Measurements from ENCODE around the gene SKAP1. TPM values are rescaled to one million over a fixed set of nuclear protein-coding genes. Genes with fewer than 3 reads are reported as not detected.

SKAP1 gene
- total RNA-seq, 1 donor from 2014 or later, result 0.49 TPM

DNA sequence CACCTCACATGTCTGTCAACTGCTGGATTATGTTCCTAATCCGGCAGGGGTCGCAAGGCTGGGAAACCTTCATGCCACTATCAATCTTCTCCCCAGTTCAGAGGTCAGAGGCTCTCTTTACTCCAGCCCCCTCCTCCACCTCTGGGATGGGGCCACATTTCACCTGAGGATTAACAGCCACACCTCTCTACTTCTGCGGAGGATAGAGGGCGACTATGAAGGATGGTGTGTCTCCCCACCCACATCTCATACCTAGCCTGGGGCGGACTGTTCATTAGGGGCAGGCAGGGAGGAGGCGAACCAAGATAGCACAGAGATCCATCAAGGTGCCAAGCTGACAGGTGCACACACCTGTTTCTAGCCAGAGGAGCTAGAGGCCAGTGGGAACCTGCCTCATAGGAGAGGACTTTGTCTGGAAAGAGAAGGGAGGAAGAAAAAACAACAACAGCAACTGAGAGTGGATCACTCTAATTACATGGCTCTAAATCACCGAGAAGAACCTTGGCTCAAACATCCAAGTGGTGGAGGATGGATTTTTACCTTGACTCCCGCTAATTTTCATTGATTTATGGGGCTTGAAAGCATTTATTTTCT lies 41.9 kb upstream of the SKAP1 start:
- H3K36me3 Mint-ChIP-seq (ENCODE audit: low read depth), result no peaks in the 10 kb centered on the region
- H3K4me3 Mint-ChIP-seq, result no peak overlapping the region
- no peaks in the 10 kb centered on the region for H3K9me3 Mint-ChIP-seq
- no peaks in the 10 kb centered on the region for H3K4me1 Mint-ChIP-seq
- no peak for DNase-seq (ENCODE audit: low read depth, low spot score)
- no peak overlapping the region for H3K27ac Mint-ChIP-seq (ENCODE audit: unreplicated experiment)
- H3K27me3 Mint-ChIP-seq (ENCODE audit: low read depth), result peaks cover 82% of the 10 kb centered on the region
- TF ChIP-seq, protein P1, sequence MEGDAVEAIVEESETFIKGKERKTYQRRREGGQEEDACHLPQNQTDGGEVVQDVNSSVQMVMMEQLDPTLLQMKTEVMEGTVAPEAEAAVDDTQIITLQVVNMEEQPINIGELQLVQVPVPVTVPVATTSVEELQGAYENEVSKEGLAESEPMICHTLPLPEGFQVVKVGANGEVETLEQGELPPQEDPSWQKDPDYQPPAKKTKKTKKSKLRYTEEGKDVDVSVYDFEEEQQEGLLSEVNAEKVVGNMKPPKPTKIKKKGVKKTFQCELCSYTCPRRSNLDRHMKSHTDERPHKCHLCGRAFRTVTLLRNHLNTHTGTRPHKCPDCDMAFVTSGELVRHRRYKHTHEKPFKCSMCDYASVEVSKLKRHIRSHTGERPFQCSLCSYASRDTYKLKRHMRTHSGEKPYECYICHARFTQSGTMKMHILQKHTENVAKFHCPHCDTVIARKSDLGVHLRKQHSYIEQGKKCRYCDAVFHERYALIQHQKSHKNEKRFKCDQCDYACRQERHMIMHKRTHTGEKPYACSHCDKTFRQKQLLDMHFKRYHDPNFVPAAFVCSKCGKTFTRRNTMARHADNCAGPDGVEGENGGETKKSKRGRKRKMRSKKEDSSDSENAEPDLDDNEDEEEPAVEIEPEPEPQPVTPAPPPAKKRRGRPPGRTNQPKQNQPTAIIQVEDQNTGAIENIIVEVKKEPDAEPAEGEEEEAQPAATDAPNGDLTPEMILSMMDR (conservative IDR thresholded peaks at IDR 0.05), result no peak

DNA sequence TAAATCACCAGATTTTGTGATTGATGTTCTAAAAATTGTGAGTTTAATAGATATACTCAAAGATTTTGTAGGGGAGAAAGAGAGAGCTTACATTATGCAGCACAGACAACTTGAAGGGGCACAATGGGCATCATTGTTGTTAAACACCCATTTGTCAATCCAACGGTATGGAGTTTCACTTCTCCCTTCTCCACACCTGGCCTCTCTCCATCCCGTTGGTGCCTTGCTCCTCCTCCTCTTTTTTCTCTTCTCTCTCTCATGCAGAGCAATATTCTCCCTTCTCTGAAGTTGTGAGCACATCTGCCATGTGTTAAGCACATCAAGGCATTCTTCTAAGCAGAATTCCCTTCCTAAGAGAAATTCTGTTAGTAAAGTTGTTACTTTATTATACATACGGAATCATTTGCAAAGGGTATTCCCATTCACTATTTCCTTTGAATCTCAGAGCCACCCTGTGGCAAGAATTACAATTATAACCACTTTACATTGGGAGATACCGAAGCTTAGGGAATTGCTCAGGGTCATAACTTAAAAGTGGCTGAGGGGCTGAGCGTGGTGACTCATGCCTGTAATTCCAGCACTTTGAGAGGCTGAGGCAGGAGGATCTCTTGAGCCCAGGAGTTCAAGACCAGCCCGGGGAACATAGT lies 40.5 kb upstream of the SKAP1 start:
- Mint-ChIP-seq H3K36me3 (ENCODE audit: low read depth) (no peaks in the 10 kb centered on the region), H3K9me3 (no peaks in the 10 kb centered on the region), H3K4me3 (no peak overlapping the region), H3K27me3 (ENCODE audit: low read depth) (peaks cover 82% of the 10 kb centered on the region), H3K27ac (ENCODE audit: unreplicated experiment) (no peak overlapping the region), H3K4me1 (no peaks in the 10 kb centered on the region)
- DNase-seq (ENCODE audit: low read depth, low spot score), result no peak
- TF ChIP-seq, protein P1 (conservative IDR thresholded peaks at IDR 0.05), result no peak

DNA sequence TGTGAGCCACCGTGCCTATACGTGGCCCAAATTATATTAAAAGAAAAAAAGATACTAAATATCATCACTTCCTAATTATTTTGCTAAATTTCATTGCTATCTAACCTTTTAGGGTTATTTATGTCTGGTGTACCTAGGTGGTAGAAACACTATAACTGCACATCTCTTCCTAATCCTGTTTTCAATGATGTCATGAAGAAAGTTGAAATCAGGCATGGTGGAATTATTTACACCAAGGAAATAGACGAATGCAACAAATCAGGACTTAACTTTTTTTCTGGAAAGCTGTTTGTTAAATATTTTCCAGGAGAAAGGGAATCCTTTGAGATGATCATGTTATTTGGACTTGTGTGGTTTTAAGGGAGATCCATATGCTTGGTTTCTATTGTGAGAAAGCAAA lies 39.2 kb upstream of the SKAP1 start:
- TF ChIP-seq, protein P1 (conservative IDR thresholded peaks at IDR 0.05), result no peak
- H3K4me1 Mint-ChIP-seq, result no peaks in the 10 kb centered on the region
- peaks cover 83% of the 10 kb centered on the region for H3K27me3 Mint-ChIP-seq (ENCODE audit: low read depth)
- no peak for DNase-seq (ENCODE audit: low read depth, low spot score)
- H3K4me3 Mint-ChIP-seq, result no peak overlapping the region
- no peaks in the 10 kb centered on the region for H3K9me3 Mint-ChIP-seq
- H3K27ac Mint-ChIP-seq (ENCODE audit: unreplicated experiment), result no peak overlapping the region
- no peaks in the 10 kb centered on the region for H3K36me3 Mint-ChIP-seq (ENCODE audit: low read depth)

DNA sequence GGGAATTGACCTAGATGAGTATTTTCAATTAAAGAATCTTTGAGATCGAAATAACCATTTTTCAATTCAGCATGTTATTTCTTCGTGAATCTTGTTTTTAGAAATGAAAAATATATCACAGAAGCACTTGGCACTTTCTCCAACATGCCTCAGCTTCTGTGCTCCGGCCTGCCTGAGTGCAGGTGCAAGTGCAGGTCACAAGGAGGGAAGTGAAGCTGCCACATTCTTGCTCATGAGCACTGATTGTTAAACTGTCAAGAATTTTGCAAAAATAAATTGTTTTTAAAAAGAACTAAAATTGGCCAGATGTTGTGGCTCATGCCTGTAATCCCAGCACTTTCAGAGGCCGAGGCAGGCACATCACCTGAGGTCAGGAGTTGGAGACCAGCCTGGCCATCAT lies 38.3 kb upstream of the SKAP1 start:
- no peak for DNase-seq (ENCODE audit: low read depth, low spot score)
- Mint-ChIP-seq H3K36me3 (ENCODE audit: low read depth) (no peaks in the 10 kb centered on the region), H3K27ac (ENCODE audit: unreplicated experiment) (no peak overlapping the region), H3K9me3 (no peaks in the 10 kb centered on the region), H3K27me3 (ENCODE audit: low read depth) (peaks cover 85% of the 10 kb centered on the region), H3K4me3 (no peak overlapping the region), H3K4me1 (no peaks in the 10 kb centered on the region)
- TF ChIP-seq, protein P1 (conservative IDR thresholded peaks at IDR 0.05), result no peak

DNA sequence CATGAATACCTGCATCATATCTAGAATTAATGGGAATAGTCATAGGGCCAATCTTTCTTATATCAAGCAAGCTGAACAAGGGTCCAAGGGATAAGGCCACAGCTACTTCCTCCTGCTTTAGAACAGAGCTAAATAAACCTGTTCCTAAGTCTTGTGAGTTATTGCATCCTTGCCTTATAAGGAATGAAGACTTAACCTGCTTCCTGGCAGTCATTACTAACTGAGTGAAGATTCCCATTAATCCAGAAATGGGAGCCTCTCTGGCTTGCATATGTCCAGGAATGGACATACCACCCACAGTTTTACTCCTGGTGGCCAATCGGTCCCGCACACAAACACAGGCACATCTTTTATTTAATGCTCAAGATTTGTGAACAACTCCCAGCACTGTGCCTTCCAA lies 35.9 kb upstream of the SKAP1 start:
- TF ChIP-seq, protein P1 (conservative IDR thresholded peaks at IDR 0.05), result no peak
- DNase-seq (ENCODE audit: low read depth, low spot score), result no peak
- Mint-ChIP-seq H3K36me3 (ENCODE audit: low read depth) (no peaks in the 10 kb centered on the region), H3K27me3 (ENCODE audit: low read depth) (peaks cover 88% of the 10 kb centered on the region), H3K4me3 (no peak overlapping the region), H3K4me1 (no peaks in the 10 kb centered on the region), H3K9me3 (no peaks in the 10 kb centered on the region), H3K27ac (ENCODE audit: unreplicated experiment) (no peak overlapping the region)

Data from neural crest cell (in vitro differentiated cells).